Measurements from ENCODE around the gene CCDC60.

Gene CCDC60

DNA sequence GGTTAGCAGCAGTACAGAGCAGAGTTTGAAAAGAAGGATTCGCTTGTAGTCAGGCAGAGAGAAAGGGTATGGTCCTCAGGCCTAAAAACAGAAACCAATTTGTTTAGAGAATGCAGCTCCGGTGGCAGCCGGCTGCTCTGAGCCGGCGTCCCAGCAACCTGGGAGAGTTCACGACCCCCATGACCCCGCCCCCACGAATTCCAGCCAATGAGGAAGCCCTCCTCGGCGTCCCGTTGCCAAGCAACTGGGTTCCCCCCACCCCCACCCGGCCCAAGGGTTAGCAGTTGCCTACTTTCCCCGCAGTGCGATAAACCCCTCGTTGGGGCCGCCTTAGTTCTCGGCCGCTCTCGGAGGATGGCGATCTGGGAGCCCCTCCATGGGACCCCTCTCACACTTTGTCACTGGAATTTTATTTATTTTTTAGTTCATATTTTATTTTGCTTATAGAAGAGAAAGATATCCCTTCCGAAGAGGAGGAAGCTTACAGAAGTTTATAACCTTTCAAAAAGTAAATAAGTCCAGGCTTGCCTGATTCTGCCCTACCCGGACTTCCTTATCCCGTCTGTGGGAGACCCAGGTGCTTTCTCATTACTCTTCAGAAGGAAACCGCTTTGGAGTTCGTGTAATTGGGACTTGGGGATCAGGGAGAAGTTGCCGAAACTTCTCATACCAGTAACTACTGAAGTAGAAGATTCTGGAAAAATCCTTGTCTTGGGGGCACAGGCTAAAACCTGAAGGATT lies at the start of gene CCDC60:
CCDC60 (plus strand) TSS at position 300 of the 741 bp plus-strand sequence. CDS start 448 bp downstream, outside the sequence.
- no peaks in the 10 kb centered on the region for H3K36me3 ChIP-seq
- peaks cover 10% of the 10 kb centered on the region for H3K9me3 ChIP-seq (ENCODE audit: severe bottlenecking)
- TF ChIP-seq, protein P1, sequence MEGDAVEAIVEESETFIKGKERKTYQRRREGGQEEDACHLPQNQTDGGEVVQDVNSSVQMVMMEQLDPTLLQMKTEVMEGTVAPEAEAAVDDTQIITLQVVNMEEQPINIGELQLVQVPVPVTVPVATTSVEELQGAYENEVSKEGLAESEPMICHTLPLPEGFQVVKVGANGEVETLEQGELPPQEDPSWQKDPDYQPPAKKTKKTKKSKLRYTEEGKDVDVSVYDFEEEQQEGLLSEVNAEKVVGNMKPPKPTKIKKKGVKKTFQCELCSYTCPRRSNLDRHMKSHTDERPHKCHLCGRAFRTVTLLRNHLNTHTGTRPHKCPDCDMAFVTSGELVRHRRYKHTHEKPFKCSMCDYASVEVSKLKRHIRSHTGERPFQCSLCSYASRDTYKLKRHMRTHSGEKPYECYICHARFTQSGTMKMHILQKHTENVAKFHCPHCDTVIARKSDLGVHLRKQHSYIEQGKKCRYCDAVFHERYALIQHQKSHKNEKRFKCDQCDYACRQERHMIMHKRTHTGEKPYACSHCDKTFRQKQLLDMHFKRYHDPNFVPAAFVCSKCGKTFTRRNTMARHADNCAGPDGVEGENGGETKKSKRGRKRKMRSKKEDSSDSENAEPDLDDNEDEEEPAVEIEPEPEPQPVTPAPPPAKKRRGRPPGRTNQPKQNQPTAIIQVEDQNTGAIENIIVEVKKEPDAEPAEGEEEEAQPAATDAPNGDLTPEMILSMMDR (IDR thresholded peaks at IDR 0.05; ENCODE audit: low read depth, low read length), result no peak
- DNase-seq, result no peak
- H3K4me3 ChIP-seq (ENCODE audit: low read depth, low read length), result no peak within 1 kb of the TSS
- no peak within 1 kb of the TSS for H3K27ac ChIP-seq
- no peaks in the 10 kb centered on the region for H3K27me3 ChIP-seq (ENCODE audit: insufficient read depth, low read depth, severe bottlenecking)

DNA sequence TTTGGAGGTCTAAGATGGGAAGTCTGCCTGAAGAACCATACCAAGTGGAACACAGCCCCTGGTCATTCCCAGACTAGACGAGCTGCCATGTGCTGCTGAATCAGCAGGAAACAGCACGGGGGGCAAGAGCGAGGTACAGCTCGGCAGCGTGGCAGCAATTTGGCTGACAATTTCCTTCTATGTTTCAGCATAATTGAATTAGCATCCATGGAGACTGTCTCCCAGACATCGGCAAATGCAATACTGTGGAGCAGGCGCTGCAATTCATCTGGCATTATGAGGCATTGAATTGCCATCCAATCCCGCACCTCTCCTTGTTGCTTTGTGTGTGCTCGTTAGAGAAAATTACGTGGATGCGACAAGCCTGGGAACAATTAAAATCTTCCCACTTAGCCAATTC lies 46.0 kb upstream of the CCDC60 start:
- TF ChIP-seq, protein P1 (IDR thresholded peaks at IDR 0.05; ENCODE audit: low read depth, low read length), result no peak
- Histone ChIP-seq H3K36me3 (no peaks in the 10 kb centered on the region), H3K4me3 (ENCODE audit: low read depth, low read length) (no peak overlapping the region), H3K27ac (no peak overlapping the region), H3K9me3 (ENCODE audit: severe bottlenecking) (no peaks in the 10 kb centered on the region), H3K27me3 (ENCODE audit: insufficient read depth, low read depth, severe bottlenecking) (no peaks in the 10 kb centered on the region)
- DNase-seq, result no peak

- DNase-seq, result no peak
- H3K27ac ChIP-seq, result no peak overlapping the region
- no peaks in the 10 kb centered on the region for H3K27me3 ChIP-seq (ENCODE audit: insufficient read depth, low read depth, severe bottlenecking)
- TF ChIP-seq, protein P1 (IDR thresholded peaks at IDR 0.05; ENCODE audit: low read depth, low read length), result no peak
- no peaks in the 10 kb centered on the region for H3K9me3 ChIP-seq (ENCODE audit: severe bottlenecking)
- no peak overlapping the region for H3K4me3 ChIP-seq (ENCODE audit: low read depth, low read length)
- H3K36me3 ChIP-seq, result no peaks in the 10 kb centered on the region
Observed at GRCh38 chr12:119292893-119293630, 41.5 kb upstream of the CCDC60 start.

DNA sequence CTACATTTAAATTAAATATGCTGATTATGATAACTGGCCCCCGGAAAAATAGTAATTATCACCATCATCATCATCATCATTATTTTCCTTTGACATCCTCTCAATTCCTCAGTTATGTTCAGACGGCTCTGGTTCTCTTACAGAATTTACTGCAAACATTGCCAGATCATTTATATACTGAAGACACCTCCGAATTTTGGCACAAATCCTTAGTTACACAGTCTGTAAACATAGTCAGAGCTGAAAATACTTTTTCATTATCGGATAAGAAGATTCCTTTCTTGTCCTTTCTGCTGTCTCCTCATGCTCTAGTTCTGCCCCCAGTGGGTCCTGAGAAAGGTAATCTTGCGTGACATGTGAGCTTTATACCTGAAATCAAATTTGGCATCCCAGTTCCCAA lies 40.3 kb upstream of the CCDC60 start:
- Histone ChIP-seq H3K4me3 (ENCODE audit: low read depth, low read length) (no peak overlapping the region), H3K36me3 (no peaks in the 10 kb centered on the region), H3K27me3 (ENCODE audit: insufficient read depth, low read depth, severe bottlenecking) (no peaks in the 10 kb centered on the region), H3K27ac (no peak overlapping the region), H3K9me3 (ENCODE audit: severe bottlenecking) (no peaks in the 10 kb centered on the region)
- no peak for DNase-seq
- TF ChIP-seq, protein P1 (IDR thresholded peaks at IDR 0.05; ENCODE audit: low read depth, low read length), result no peak

GRCh38 chr12:119296535-119296934 lies 38.0 kb upstream of the CCDC60 start:
- Histone ChIP-seq H3K36me3 (no peaks in the 10 kb centered on the region), H3K4me3 (ENCODE audit: low read depth, low read length) (no peak overlapping the region), H3K9me3 (ENCODE audit: severe bottlenecking) (no peaks in the 10 kb centered on the region), H3K27me3 (ENCODE audit: insufficient read depth, low read depth, severe bottlenecking) (no peaks in the 10 kb centered on the region), H3K27ac (no peak overlapping the region)
- TF ChIP-seq, protein P1 (IDR thresholded peaks at IDR 0.05; ENCODE audit: low read depth, low read length), result no peak
- no peak for DNase-seq

All from WERI-Rb-1 (cell line).